ENCODE results near the gene CHIA. TPM values are rescaled to one million over a fixed set of nuclear protein-coding genes. Genes with fewer than 3 reads are reported as not detected.

The CHIA gene
- total and polyA plus RNA-seq, 9 of the 15 experiments (the other 6 are each of a cell fraction or from before 2014, with no cell fraction given), result not detected

DNA sequence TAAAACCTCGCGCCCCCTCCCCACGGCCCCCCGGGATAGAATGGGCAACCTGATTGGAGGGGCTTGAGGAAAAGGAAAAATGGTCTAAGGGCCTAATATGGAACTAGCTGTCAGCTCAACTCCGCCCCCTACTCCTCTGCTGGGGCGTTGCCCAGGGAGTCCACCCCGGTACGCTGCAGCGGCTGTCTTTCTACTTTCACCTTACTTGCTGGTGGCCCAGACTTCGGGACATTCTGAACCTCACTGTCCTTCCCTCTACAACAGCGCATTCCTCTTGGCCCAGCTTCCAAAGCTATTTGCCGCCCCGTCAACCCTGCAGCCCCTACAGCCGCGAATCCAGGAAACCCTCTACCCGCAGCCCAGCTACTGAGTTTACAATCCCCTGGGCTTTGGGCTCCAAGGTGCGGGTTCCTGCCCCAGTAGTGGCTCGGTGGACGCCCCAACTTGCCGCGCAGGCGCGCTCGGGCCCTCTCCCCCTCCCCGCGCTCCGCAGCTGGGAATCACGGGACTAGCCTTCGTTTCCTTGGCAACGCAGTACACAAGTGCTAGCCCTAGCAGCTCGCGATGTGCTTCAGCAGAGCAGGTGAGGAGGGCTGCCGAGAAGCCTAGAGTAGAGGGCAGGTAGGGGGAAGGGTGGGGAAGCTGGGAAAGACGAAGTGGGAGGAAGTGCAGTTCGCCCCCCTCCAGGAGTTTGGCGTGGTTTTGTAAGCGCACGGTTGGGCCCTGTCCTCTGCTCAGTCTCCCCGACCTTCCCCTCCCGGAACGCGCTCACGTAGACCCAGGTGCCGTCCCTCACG lies 55.6 kb downstream of the CHIA start (continued):
- no peak for TF ChIP-seq SREBF1 (IDR thresholded peaks at IDR 0.05; ENCODE audit: borderline replicate concordance, low read depth, low read length)
- TF ChIP-seq XRCC5 (IDR thresholded peaks at IDR 0.05; ENCODE audit: low read depth, low read length), result no peak
- no peak for TF ChIP-seq ZNF324 (CRISPR knock-in tag; IDR thresholded peaks at IDR 0.05)
- no peak for TF ChIP-seq ZHX1 (conservative IDR thresholded peaks at IDR 0.05; ENCODE audit: low read length)
- no peak for TF ChIP-seq CEBPG (CRISPR knock-in tag; IDR thresholded peaks at IDR 0.05)
- no peak for TF ChIP-seq CEBPG (tag; conservative IDR thresholded peaks at IDR 0.05 in 1 of 2, IDR thresholded peaks at IDR 0.05 in 1 of 2)
- TF ChIP-seq ZKSCAN1 (IDR thresholded peaks at IDR 0.05; ENCODE audit: low read depth, low read length), result no peak
- no peak for TF ChIP-seq ZNF79 (CRISPR knock-in tag; IDR thresholded peaks at IDR 0.05; ENCODE audit: low read depth)
- no peak for TF ChIP-seq RBM39 (optimal IDR thresholded peaks at IDR 0.05; ENCODE audit: low read depth, low read length)
- no peak for TF ChIP-seq FOXP1 (CRISPR knock-in tag; IDR thresholded peaks at IDR 0.05)
- TF ChIP-seq ZC3H4 (CRISPR knock-in tag; IDR thresholded peaks at IDR 0.05; ENCODE audit: borderline replicate concordance), result no peak
- TF ChIP-seq NCOA6 (IDR thresholded peaks at IDR 0.05), result no peak
- no peak for TF ChIP-seq IRF9 (tag; IDR thresholded peaks at IDR 0.05)
- TF ChIP-seq CC2D1A (IDR thresholded peaks at IDR 0.05), result no peak
- no peak for TF ChIP-seq TAL1 (IDR thresholded peaks at IDR 0.05)
- TF ChIP-seq ZBTB33 (CRISPR knock-in tag; IDR thresholded peaks at IDR 0.05), result no peak
- TF ChIP-seq, protein P1, sequence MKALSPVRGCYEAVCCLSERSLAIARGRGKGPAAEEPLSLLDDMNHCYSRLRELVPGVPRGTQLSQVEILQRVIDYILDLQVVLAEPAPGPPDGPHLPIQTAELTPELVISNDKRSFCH (CRISPR knock-in tag; IDR thresholded peaks at IDR 0.05), result no peak
- TF ChIP-seq, protein P1 (tag; IDR thresholded peaks at IDR 0.05), result no peak
- TF ChIP-seq ZKSCAN3 (CRISPR knock-in tag; IDR thresholded peaks at IDR 0.05), result no peak
